GM12878 (cell line): ENCODE data around the gene PNMA5. TPM values are rescaled to one million over a fixed set of nuclear protein-coding genes. Genes with fewer than 3 reads are reported as not detected.

Experiments used
- ATAC-seq: fragments of 200-7000 bp; cut with Tn5 transposase; 3 replicates; pipeline ENCODE4 v1.9.1; 2020; ENCODE audit warnings: mild to moderate bottlenecking, moderate library complexity
- BruUV-seq: library from RNA; stranded (reverse); fragments of 400-500 nt; replicated peaks from 2 replicates; lab custom pipeline; 2021; lab: Mats Ljungman, UMichigan
- CTCF ChIA-PET: fragments of 300-600 bp; sonication (Branson Sonifier 250); formaldehyde crosslinking; extraction: SDS; loops from one replicate; lab custom pipeline; 2021; ENCODE audit warnings: inconsistent platforms; lab: Yijun Ruan, JAX
- POLR2A ChIA-PET: fragments of 350-600 bp; formaldehyde crosslinking; extraction: SDS; loops from one replicate; lab custom pipeline; 2021; ENCODE audit warnings: inconsistent platforms; lab: Charles Lee
- RAD21 ChIA-PET: fragments of 300-600 bp; sonication (Branson Sonifier 250); formaldehyde crosslinking; loops from one replicate; lab custom pipeline; 2023; ENCODE audit warnings: antibody characterized with exemption; ENCODE audit not compliant: unreplicated experiment; lab: Charles Lee
- SMC1A ChIA-PET: fragments of 300-600 bp; sonication (Branson Sonifier 250); formaldehyde crosslinking; loops from one replicate; lab custom pipeline; 2023; ENCODE audit not compliant: unreplicated experiment, uncharacterized antibody; lab: Charles Lee
- DNase-seq: peaks from one replicate; pipeline ENCODE4 v3.0.0-alpha.2; 2011; ENCODE audit warnings: low read depth, low spot score
- FAIRE-seq: peaks from 3 replicates; lab custom pipeline; 2011; peaks lifted over from hg19 to GRCh38; lab: Jason Lieb, UNC
- H2AFZ ChIP-seq: 2 replicates; pipeline ENCODE4 v1.6.0; 2011; ENCODE audit warnings: low read depth, low read length, control low read depth; ENCODE audit not compliant: control insufficient read depth
- H3K27ac ChIP-seq: 2 replicates; pipeline ENCODE4 v1.5.1; 2011; ENCODE audit warnings: control low read depth; ENCODE audit not compliant: control insufficient read depth, insufficient read depth
- H3K27me3 ChIP-seq, 2 experiments: replicated peaks in 1 of 2; 2 replicates each; pipeline versions ENCODE4 v1.6.0 to v1.6.1; 2011; ENCODE audit warnings: low read length in 1 of 2; ENCODE audit not compliant: control insufficient read depth in 2 of 2, insufficient read depth in 2 of 2
- H3K36me3 ChIP-seq, 2 experiments: 2 replicates each; pipeline ENCODE4 v1.5.1; 2011; ENCODE audit warnings: low read length in 1 of 2; ENCODE audit not compliant: control insufficient read depth in 2 of 2, insufficient read depth in 2 of 2
- H3K4me1 ChIP-seq: 2 replicates; pipeline ENCODE4 v1.6.1; 2011; ENCODE audit warnings: mild to moderate bottlenecking, low read length, moderate library complexity, mixed read lengths; ENCODE audit not compliant: control insufficient read depth, insufficient read depth
- H3K4me2 ChIP-seq: 2 replicates; pipeline ENCODE4 v1.6.0; 2011; ENCODE audit warnings: control low read depth; ENCODE audit not compliant: control insufficient read depth, insufficient read depth
- H3K4me3 ChIP-seq: fragments of 200-600 bp; sonication (generic); 2 replicates; pipeline ENCODE4 v1.5.1; 2016
- H3K79me2 ChIP-seq: 2 replicates; pipeline ENCODE4 v1.6.0; 2011; ENCODE audit warnings: low read length; ENCODE audit not compliant: control insufficient read depth, insufficient read depth
- H3K9ac ChIP-seq: 2 replicates; pipeline ENCODE4 v1.8.0; 2011; ENCODE audit warnings: low read length, control low read depth, mixed read lengths; ENCODE audit not compliant: control insufficient read depth, insufficient read depth
- H3K9me3 ChIP-seq: replicated peaks from 3 replicates; pipeline ENCODE4 v1.5.1; 2011; ENCODE audit warnings: mild to moderate bottlenecking, low read length; ENCODE audit not compliant: control insufficient read depth, insufficient read depth
- H4K20me1 ChIP-seq: 2 replicates; pipeline ENCODE4 v1.6.0; 2011; ENCODE audit not compliant: control insufficient read depth, insufficient read depth
- ASH2L ChIP-seq: fragments of 300-600, 200-600 bp; sonication (generic); IDR thresholded peaks from 2 replicates; pipeline ENCODE4 v1.6.1; 2017; ENCODE audit warnings: low read depth, mild to moderate bottlenecking, borderline replicate concordance
- CREM ChIP-seq: IDR thresholded peaks from 2 replicates; pipeline ENCODE4 v1.6.1; 2014; ENCODE audit warnings: antibody characterized with exemption, low read depth
- E4F1 ChIP-seq: fragments of 450-650 bp; IDR thresholded peaks from 2 replicates; pipeline ENCODE4 v1.6.1; 2018; ENCODE audit warnings: borderline replicate concordance, mild to moderate bottlenecking; ENCODE audit not compliant: partially characterized antibody
- KDM1A ChIP-seq: fragments of 200-600 bp; sonication (generic); IDR thresholded peaks from 2 replicates; pipeline ENCODE4 v1.6.1; 2016; ENCODE audit warnings: borderline replicate concordance
- MEF2B ChIP-seq: fragments of 450-650 bp; IDR thresholded peaks from 2 replicates; pipeline ENCODE4 v1.6.1; 2018; ENCODE audit warnings: mild to moderate bottlenecking, moderate library complexity; ENCODE audit not compliant: partially characterized antibody, poor library complexity, severe bottlenecking
- MTA3 ChIP-seq: IDR thresholded peaks from 2 replicates; pipeline ENCODE4 v1.6.1; 2012; ENCODE audit warnings: low read length, inconsistent platforms, borderline replicate concordance
- NFIC ChIP-seq: IDR thresholded peaks from 2 replicates; pipeline ENCODE4 v1.6.1; 2012; ENCODE audit warnings: low read depth, mild to moderate bottlenecking, inconsistent platforms, low read length, moderate library complexity
- PML ChIP-seq: IDR thresholded peaks from 2 replicates; pipeline ENCODE4 v1.6.1; 2012; ENCODE audit warnings: low read length, inconsistent platforms
- POLR2A ChIP-seq: IDR thresholded peaks from 2 replicates; pipeline ENCODE4 v1.6.1; 2011; ENCODE audit warnings: low read depth, mild to moderate bottlenecking, low read length
- POLR2AphosphoS2 ChIP-seq: IDR thresholded peaks from 2 replicates; pipeline ENCODE4 v1.6.1; 2011; ENCODE audit warnings: low read depth, mild to moderate bottlenecking, low read length, improper control_type of control experiment, moderate library complexity
- RCOR1 ChIP-seq: conservative IDR thresholded peaks from 2 replicates; pipeline ENCODE4 v1.6.1; 2012; ENCODE audit warnings: low read depth, low read length, improper control_type of control experiment
- TCF12 ChIP-seq: IDR thresholded peaks from 2 replicates; pipeline ENCODE4 v1.6.1; 2011; ENCODE audit warnings: low read depth, mild to moderate bottlenecking, low read length
- ZBTB11 ChIP-seq: fragments of 450-650 bp; formaldehyde crosslinking; IDR thresholded peaks from 2 replicates; pipeline ENCODE4 v1.5.0; 2022; ENCODE audit warnings: mild to moderate bottlenecking, missing genetic modification characterization
- ZNF274 ChIP-seq: IDR thresholded peaks from one replicate; pipeline ENCODE4 v1.8.0; 2011; ENCODE audit not compliant: insufficient read length, insufficient read depth
- ZZZ3 ChIP-seq: IDR thresholded peaks from 2 replicates; pipeline ENCODE4 v1.6.1; 2011; ENCODE audit warnings: low read depth; ENCODE audit not compliant: control insufficient read depth, insufficient read length
- WGBS: methylation state at CpG from one replicate; pipeline ENCODE4 v1.1.6; 2016; ENCODE audit warnings: low lambda C conversion rate; ENCODE audit not compliant: insufficient replicate concordance, insufficient coverage; ENCODE audit errors: missing lambda C conversion rate; 5-methylcytosine and 5-hydroxymethylcytosine counted together
- in situ Hi-C: fragments of 300-500 bp; cut with MboI; formaldehyde crosslinking; loops from 9 replicates; pipeline ENCODE4 v1.14.3; 2018; ENCODE audit warnings: mixed read lengths
- intact Hi-C: fragments of 100-400 bp; cut with micrococcal nuclease; formaldehyde crosslinking; loops from one replicate; pipeline ENCODE4 v1.14.2; 2022; ENCODE audit not compliant: unreplicated experiment
- polyA plus RNA-seq, 11 experiments: library from polyadenylated mRNA; depleted of rRNA in 4 of 11; unstranded in 6 of 11; stranded (reverse) in 5 of 11; fragments of >200 nt; fragmentation: Nextera tagmentation in 4 of 11; fragmentation: Illumina TruSeq in 1 of 11; extraction: Ambion mirVana in 4 of 11; extraction: Trizol in 1 of 11; gene quantifications; 1 replicate in 1 of 11; 2 replicates in 10 of 11; pipeline versions ENCODE4 v1.2.1 to v1.2.3, GENCODE V29; 2011 to 2016; ENCODE audit warnings: inconsistent platforms in 2 of 11, missing spikeins in 2 of 11, low read depth in 1 of 11
- total RNA-seq, 4 experiments: library from RNA; depleted of rRNA in 3 of 4; stranded (reverse); fragments of >200 nt in 3 of 4; fragmentation: Illumina TruSeq in 1 of 4; extraction: Trizol in 1 of 4; gene quantifications; 2 replicates each; pipeline versions ENCODE4 v1.2.1 to v1.2.3, GENCODE V29; 2013 to 2021
- TF ChIP-seq, protein P1 (sequence below): fragments of 450-650 bp; IDR thresholded peaks from 2 replicates; pipeline ENCODE4 v1.6.1; 2017; ENCODE audit warnings: antibody characterized with exemption, mild to moderate bottlenecking, moderate library complexity

The PNMA5 gene
- total and polyA plus RNA-seq, 10 of the 15 experiments (the other 5 are each of a cell fraction or from before 2014, with no cell fraction given): 0.03 TPM; not detected in 9

GRCh38 chrX:152997337-152997736 lies 3.4 kb upstream of the PNMA5 start:
- in situ Hi-C loops: no loop called here
- no TSS peak for BruUV-seq
- FAIRE-seq: no peak
- TF ChIP-seq E4F1: no peak
- no peak for TF ChIP-seq KDM1A
- no peak for TF ChIP-seq MEF2B
- no peak for TF ChIP-seq CREM
- TF ChIP-seq ZNF274: no peak
- no peak for TF ChIP-seq ASH2L
- no peak for TF ChIP-seq POLR2AphosphoS2
- no peak for TF ChIP-seq ZBTB11 (CRISPR knock-in tag)
- TF ChIP-seq PML: no peak
- no peak for TF ChIP-seq POLR2A
- TF ChIP-seq RCOR1: no peak
- TF ChIP-seq ZZZ3: no peak
- TF ChIP-seq NFIC: no peak
- no peak for TF ChIP-seq TCF12
- TF ChIP-seq MTA3: no peak
- TF ChIP-seq, protein P1, sequence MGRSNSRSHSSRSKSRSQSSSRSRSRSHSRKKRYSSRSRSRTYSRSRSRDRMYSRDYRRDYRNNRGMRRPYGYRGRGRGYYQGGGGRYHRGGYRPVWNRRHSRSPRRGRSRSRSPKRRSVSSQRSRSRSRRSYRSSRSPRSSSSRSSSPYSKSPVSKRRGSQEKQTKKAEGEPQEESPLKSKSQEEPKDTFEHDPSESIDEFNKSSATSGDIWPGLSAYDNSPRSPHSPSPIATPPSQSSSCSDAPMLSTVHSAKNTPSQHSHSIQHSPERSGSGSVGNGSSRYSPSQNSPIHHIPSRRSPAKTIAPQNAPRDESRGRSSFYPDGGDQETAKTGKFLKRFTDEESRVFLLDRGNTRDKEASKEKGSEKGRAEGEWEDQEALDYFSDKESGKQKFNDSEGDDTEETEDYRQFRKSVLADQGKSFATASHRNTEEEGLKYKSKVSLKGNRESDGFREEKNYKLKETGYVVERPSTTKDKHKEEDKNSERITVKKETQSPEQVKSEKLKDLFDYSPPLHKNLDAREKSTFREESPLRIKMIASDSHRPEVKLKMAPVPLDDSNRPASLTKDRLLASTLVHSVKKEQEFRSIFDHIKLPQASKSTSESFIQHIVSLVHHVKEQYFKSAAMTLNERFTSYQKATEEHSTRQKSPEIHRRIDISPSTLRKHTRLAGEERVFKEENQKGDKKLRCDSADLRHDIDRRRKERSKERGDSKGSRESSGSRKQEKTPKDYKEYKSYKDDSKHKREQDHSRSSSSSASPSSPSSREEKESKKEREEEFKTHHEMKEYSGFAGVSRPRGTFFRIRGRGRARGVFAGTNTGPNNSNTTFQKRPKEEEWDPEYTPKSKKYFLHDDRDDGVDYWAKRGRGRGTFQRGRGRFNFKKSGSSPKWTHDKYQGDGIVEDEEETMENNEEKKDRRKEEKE: no peak

More at GRCh38 chrX:152997337-152997736, 3.4 kb upstream of the PNMA5 start:
- Histone ChIP-seq H3K36me3 (no peaks in the 10 kb centered on the region), H3K79me2 (no peaks in the 10 kb centered on the region), H3K9ac (no peak overlapping the region), H2AFZ (no peak overlapping the region), H3K9me3 (no peaks in the 10 kb centered on the region; the same call in 2 of the 3 replicates), H4K20me1 (no peaks in the 10 kb centered on the region), H3K4me1 (no peaks in the 10 kb centered on the region), H3K27me3 (no peaks in the 10 kb centered on the region), H3K27ac (no peak overlapping the region), H3K4me3 (no peak overlapping the region), H3K4me2 (no peak overlapping the region)
- intact Hi-C loops: no loop called here
- CTCF ChIA-PET: no interaction called here
- DNase-seq (no peak), ATAC-seq (no peak)
- 78% methylated on average over 9 of the region's 9 CpGs for WGBS
- SMC1A ChIA-PET: no interaction called here
- POLR2A ChIA-PET: no interaction called here
- RAD21 ChIA-PET: no interaction called here
